CD4-positive, alpha-beta T cell (primary cell): ENCODE results near the gene PSMF1. TPM values are rescaled to one million over a fixed set of nuclear protein-coding genes. Genes with fewer than 3 reads are reported as not detected.

Experiments
- ATAC-seq: fragments of 200-7000 bp; cut with Tn5 transposase; one replicate; pipeline ENCODE4 v1.10.0; 2022; ENCODE audit warnings: mild to moderate bottlenecking; ENCODE audit not compliant: poor library complexity
- CTCF ChIA-PET: fragments of 350-600 bp; sonication (Branson Sonifier 250); formaldehyde crosslinking; loops from one replicate; lab custom pipeline; 2021; ENCODE audit warnings: antibody characterized with exemption, inconsistent platforms; lab: Charles Lee
- POLR2A ChIA-PET: fragments of 350-600 bp; sonication (Branson Sonifier 250); formaldehyde crosslinking; loops from one replicate; lab custom pipeline; 2021; ENCODE audit warnings: antibody characterized with exemption, inconsistent platforms; lab: Charles Lee
- DNase-seq, 14 experiments: peaks; one replicate each; pipeline ENCODE4 v3.0.0-alpha.2; 2013 to 2020; ENCODE audit warnings: mixed read lengths in 2 of 14
- H3K27ac ChIP-seq, 2 donors: one replicate each; pipeline versions ENCODE4 v1.5.1 to v1.7.0; 2013; ENCODE audit warnings: low read length in 2 of 2, low read depth in 1 of 2, mild to moderate bottlenecking in 1 of 2
- H3K27me3 ChIP-seq, 2 experiments: 1 replicate in 1 of 2; 2 replicates in 1 of 2; pipeline versions ENCODE4 v1.6.1 to v1.7.0; 2013; ENCODE audit warnings: low read length in 2 of 2, control low read depth in 1 of 2, mild to moderate bottlenecking in 1 of 2, moderate library complexity in 1 of 2; ENCODE audit not compliant: insufficient read depth in 2 of 2, control insufficient read depth in 1 of 2
- H3K36me3 ChIP-seq: one replicate; pipeline ENCODE4 v1.6.1; 2013; ENCODE audit warnings: low read length, control low read depth; ENCODE audit not compliant: insufficient read depth
- H3K4me1 ChIP-seq: one replicate; pipeline ENCODE4 v1.6.1; 2013; ENCODE audit warnings: low read length, control low read depth; ENCODE audit not compliant: insufficient read depth
- H3K4me3 ChIP-seq: one replicate; pipeline ENCODE4 v1.5.1; 2013; ENCODE audit warnings: mild to moderate bottlenecking, low read length, moderate library complexity
- H3K9me3 ChIP-seq, 2 experiments: 1 replicate in 1 of 2; 2 replicates in 1 of 2; pipeline versions ENCODE4 v1.6.1 to v1.7.0; 2013; ENCODE audit warnings: low read length in 2 of 2, mild to moderate bottlenecking in 2 of 2, control low read depth in 1 of 2, moderate library complexity in 1 of 2; ENCODE audit not compliant: control insufficient read depth in 1 of 2, insufficient read depth in 1 of 2
- H3K27ac Mint-ChIP-seq: one replicate; pipeline ENCODE4 v1.8.0; 2020; ENCODE audit warnings: mixed read lengths
- H3K27me3 Mint-ChIP-seq: one replicate; pipeline ENCODE4 v1.8.0; 2021; ENCODE audit warnings: mixed read lengths
- H3K36me3 Mint-ChIP-seq: one replicate; pipeline ENCODE4 v1.8.0; 2021; ENCODE audit warnings: low read depth, mixed read lengths
- H3K4me1 Mint-ChIP-seq: one replicate; pipeline ENCODE4 v1.8.0; 2021; ENCODE audit warnings: low read depth, mixed read lengths
- H3K4me3 Mint-ChIP-seq: one replicate; pipeline ENCODE4 v1.8.0; 2020; ENCODE audit warnings: mild to moderate bottlenecking, mixed read lengths
- H3K9me3 Mint-ChIP-seq: one replicate; pipeline ENCODE4 v1.8.0; 2020; ENCODE audit warnings: mixed read lengths
- intact Hi-C, 2 experiments: fragments of 100-400 bp; cut with DNase I in 1 of 2; cut with micrococcal nuclease in 1 of 2; formaldehyde crosslinking; loops; one replicate each; pipeline versions ENCODE4 v1.15.1 to v1.9.0; 2023 to 2025; cut with DNase I, micrococcal nuclease
- total RNA-seq, 174 experiments: library from RNA in 2 of 174; stranded (reverse) in 2 of 174; gene quantifications; one replicate each; pipeline ENCODE4 v1.2.3 and lab custom pipeline; 2021 to 2026
- TF ChIP-seq, protein P1 (sequence below): fragments of 200-600 bp; IDR thresholded peaks from one replicate; pipeline ENCODE4 v1.8.0; 2022; ENCODE audit warnings: antibody characterized with exemption, mild to moderate bottlenecking

The PSMF1 gene
- total RNA-seq, 2 experiments from 2014 or later = 79.9 to 84.2 TPM

GRCh38 chr20:1195226-1195625 is 76.8 kb downstream of the PSMF1 start:
- no peak for ATAC-seq
- Mint-ChIP-seq H3K27ac (no peak overlapping the region), H3K9me3 (no peaks in the 10 kb centered on the region), H3K27me3 (no peaks in the 10 kb centered on the region), H3K4me1 (peaks cover 6% of the 10 kb centered on the region), H3K36me3 (no peaks in the 10 kb centered on the region), H3K4me3 (no peak overlapping the region)
- Histone ChIP-seq H3K9me3 (no peaks in the 10 kb centered on the region), H3K27me3 (no peaks in the 10 kb centered on the region), H3K27ac (no peak overlapping the region), H3K4me1 (no peaks in the 10 kb centered on the region), H3K4me3 (no peak overlapping the region), H3K36me3 (no peaks in the 10 kb centered on the region)
- intact Hi-C loops = no loop called here
- no peak for DNase-seq
- CTCF ChIA-PET = no interaction called here
- TF ChIP-seq, protein P1, sequence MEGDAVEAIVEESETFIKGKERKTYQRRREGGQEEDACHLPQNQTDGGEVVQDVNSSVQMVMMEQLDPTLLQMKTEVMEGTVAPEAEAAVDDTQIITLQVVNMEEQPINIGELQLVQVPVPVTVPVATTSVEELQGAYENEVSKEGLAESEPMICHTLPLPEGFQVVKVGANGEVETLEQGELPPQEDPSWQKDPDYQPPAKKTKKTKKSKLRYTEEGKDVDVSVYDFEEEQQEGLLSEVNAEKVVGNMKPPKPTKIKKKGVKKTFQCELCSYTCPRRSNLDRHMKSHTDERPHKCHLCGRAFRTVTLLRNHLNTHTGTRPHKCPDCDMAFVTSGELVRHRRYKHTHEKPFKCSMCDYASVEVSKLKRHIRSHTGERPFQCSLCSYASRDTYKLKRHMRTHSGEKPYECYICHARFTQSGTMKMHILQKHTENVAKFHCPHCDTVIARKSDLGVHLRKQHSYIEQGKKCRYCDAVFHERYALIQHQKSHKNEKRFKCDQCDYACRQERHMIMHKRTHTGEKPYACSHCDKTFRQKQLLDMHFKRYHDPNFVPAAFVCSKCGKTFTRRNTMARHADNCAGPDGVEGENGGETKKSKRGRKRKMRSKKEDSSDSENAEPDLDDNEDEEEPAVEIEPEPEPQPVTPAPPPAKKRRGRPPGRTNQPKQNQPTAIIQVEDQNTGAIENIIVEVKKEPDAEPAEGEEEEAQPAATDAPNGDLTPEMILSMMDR = no peak
- POLR2A ChIA-PET = no interaction called here

GRCh38 chr20:1196634-1197033 is 78.2 kb downstream of the PSMF1 start:
- Histone ChIP-seq H3K36me3 (no peaks in the 10 kb centered on the region), H3K4me3 (no peak overlapping the region), H3K4me1 (no peaks in the 10 kb centered on the region), H3K9me3 (no peaks in the 10 kb centered on the region), H3K27me3 (no peaks in the 10 kb centered on the region), H3K27ac (no peak overlapping the region)
- TF ChIP-seq, protein P1 = no peak
- no peaks in the 10 kb centered on the region for H3K36me3 Mint-ChIP-seq
- POLR2A ChIA-PET = no interaction called here
- CTCF ChIA-PET = no interaction called here
- no peak for ATAC-seq
- no peak overlapping the region for H3K4me3 Mint-ChIP-seq
- DNase-seq = no peak
- no peaks in the 10 kb centered on the region for H3K27me3 Mint-ChIP-seq
- H3K9me3 Mint-ChIP-seq = no peaks in the 10 kb centered on the region
- intact Hi-C loops = no loop called here
- H3K4me1 Mint-ChIP-seq = peaks cover 8% of the 10 kb centered on the region
- no peak overlapping the region for H3K27ac Mint-ChIP-seq

GRCh38 chr20:1197801-1198200 is 79.4 kb downstream of the PSMF1 start:
- DNase-seq (no peak), ATAC-seq (no peak)
- Mint-ChIP-seq H3K27me3 (no peaks in the 10 kb centered on the region), H3K4me3 (no peak overlapping the region), H3K27ac (no peak overlapping the region), H3K36me3 (no peaks in the 10 kb centered on the region), H3K4me1 (peaks cover 8% of the 10 kb centered on the region), H3K9me3 (no peaks in the 10 kb centered on the region)
- intact Hi-C loops = no loop called here
- Histone ChIP-seq H3K4me3 (no peak overlapping the region), H3K9me3 (no peaks in the 10 kb centered on the region), H3K36me3 (no peaks in the 10 kb centered on the region), H3K27ac (no peak overlapping the region), H3K4me1 (no peaks in the 10 kb centered on the region), H3K27me3 (no peaks in the 10 kb centered on the region)
- CTCF ChIA-PET = interaction anchor here (1.1 kb wide), 1 partner anchor 15 kb away, joined by 3 read pairs; no protein-coding TSS in a partner anchor
- POLR2A ChIA-PET = no interaction called here
- TF ChIP-seq, protein P1 = no peak
